B cell (primary cell): ENCODE results near the gene CABLES2. TPM values are rescaled to one million over a fixed set of nuclear protein-coding genes. Genes with fewer than 3 reads are reported as not detected.

Experiments used
- ATAC-seq: fragments of 200-7000 bp; cut with Tn5 transposase; one replicate; pipeline ENCODE4 v1.10.0; 2021; ENCODE audit warnings: low read depth, mild to moderate bottlenecking, moderate number of reproducible peaks, moderate library complexity
- CTCF ChIA-PET: fragments of 350-600 bp; sonication (Branson Sonifier 250); formaldehyde crosslinking; loops from one replicate; lab custom pipeline; 2021; ENCODE audit warnings: antibody characterized with exemption, inconsistent platforms; lab: Charles Lee
- POLR2A ChIA-PET: fragments of 350-600 bp; sonication (Branson Sonifier 250); formaldehyde crosslinking; loops from one replicate; lab custom pipeline; 2021; ENCODE audit warnings: antibody characterized with exemption; lab: Charles Lee
- DNase-seq: peaks from one replicate; pipeline ENCODE4 v3.0.0; 2013
- H2AFZ ChIP-seq: 2 replicates; pipeline ENCODE4 v1.6.1; 2012; ENCODE audit warnings: mild to moderate bottlenecking, low read depth, low read length; ENCODE audit not compliant: insufficient read depth, poor library complexity, severe bottlenecking
- H3K27ac ChIP-seq, 2 donors: 1 replicate in 1 of 2; 2 replicates in 1 of 2; pipeline ENCODE4 v1.5.1; 2012 to 2013; ENCODE audit warnings: low read length in 2 of 2, mild to moderate bottlenecking in 2 of 2, moderate library complexity in 1 of 2
- H3K27me3 ChIP-seq, 4 experiments: fragments of 200-600 bp in 1 of 4; sonication (generic) in 1 of 4; replicated peaks in 1 of 4; 1 replicate in 2 of 4; 2 replicates in 2 of 4; pipeline versions ENCODE4 v1.6.1 to v1.7.0; 2013 to 2016; ENCODE audit warnings: low read length in 3 of 4, mild to moderate bottlenecking in 2 of 4, mixed read lengths in 1 of 4, moderate library complexity in 1 of 4; ENCODE audit not compliant: insufficient read depth in 4 of 4, control insufficient read depth in 3 of 4; ENCODE audit errors: control extremely low read depth in 1 of 4
- H3K36me3 ChIP-seq, 2 experiments: replicated peaks in 1 of 2; 1 replicate in 1 of 2; 2 replicates in 1 of 2; pipeline versions ENCODE4 v1.6.1 to v1.7.1; 2013; ENCODE audit warnings: low read length in 1 of 2; ENCODE audit not compliant: insufficient read depth in 2 of 2, control insufficient read depth in 1 of 2; ENCODE audit errors: control extremely low read depth in 1 of 2, extremely low read depth in 1 of 2
- H3K4me1 ChIP-seq, 2 donors: fragments of 200-600 bp in 1 of 2; sonication (generic) in 1 of 2; 1 replicate in 1 of 2; 2 replicates in 1 of 2; pipeline versions ENCODE4 v1.5.1 to v1.6.1; 2013 to 2017; ENCODE audit warnings: low read length in 2 of 2; ENCODE audit not compliant: control insufficient read depth in 2 of 2, insufficient read depth in 2 of 2
- H3K4me2 ChIP-seq: replicated peaks from 2 replicates; pipeline ENCODE3; 2012; ENCODE audit warnings: mild to moderate bottlenecking, low read depth, low read length; ENCODE audit not compliant: poor library complexity, severe bottlenecking
- H3K4me3 ChIP-seq, 5 experiments: fragments of 200-600 bp in 1 of 5; sonication (generic) in 1 of 5; 1 replicate in 3 of 5; 2 replicates in 2 of 5; pipeline versions ENCODE4 v1.5.1 to v1.7.0; 2011 to 2016; ENCODE audit warnings: low read length in 4 of 5, mild to moderate bottlenecking in 4 of 5, low read depth in 2 of 5, control low read depth in 1 of 5, moderate library complexity in 1 of 5; ENCODE audit not compliant: insufficient read depth in 1 of 5; ENCODE audit errors: control extremely low read depth in 1 of 5, extremely low read depth in 1 of 5
- H3K79me2 ChIP-seq: fragments of 200-600 bp; sonication (generic); one replicate; pipeline ENCODE4 v1.6.0; 2016; ENCODE audit warnings: low read length; ENCODE audit not compliant: control insufficient read depth, insufficient read depth
- H3K9ac ChIP-seq: fragments of 200-600 bp; sonication (generic); 2 replicates; pipeline ENCODE4 v1.6.1; 2017; ENCODE audit warnings: mild to moderate bottlenecking, low read length, moderate library complexity
- H3K9me3 ChIP-seq, 3 donors: one replicate each; pipeline versions ENCODE4 v1.6.1 to v1.7.1; 2013; ENCODE audit warnings: low read length in 2 of 3; ENCODE audit not compliant: control insufficient read depth in 2 of 3, insufficient read depth in 1 of 3; ENCODE audit errors: control extremely low read depth in 1 of 3
- H4K20me1 ChIP-seq: 2 replicates; pipeline ENCODE4 v1.6.0; 2012; ENCODE audit warnings: mild to moderate bottlenecking, low read length; ENCODE audit not compliant: insufficient read depth, control insufficient read depth, poor library complexity, severe bottlenecking
- H3K27ac Mint-ChIP-seq: one replicate; pipeline ENCODE4 v1.8.0; 2021; ENCODE audit warnings: mixed read lengths
- H3K27me3 Mint-ChIP-seq: one replicate; pipeline ENCODE4 v1.8.0; 2021; ENCODE audit warnings: mixed read lengths
- H3K4me1 Mint-ChIP-seq: one replicate; pipeline ENCODE4 v1.8.0; 2021; ENCODE audit warnings: mixed read lengths
- H3K4me3 Mint-ChIP-seq: one replicate; pipeline ENCODE4 v1.8.0; 2021; ENCODE audit warnings: mixed read lengths
- H3K9me3 Mint-ChIP-seq: one replicate; pipeline ENCODE4 v1.8.0; 2022; ENCODE audit warnings: mixed read lengths; ENCODE audit not compliant: insufficient read depth
- CTCF ChIP-seq: fragments of 200-600 bp; IDR thresholded peaks from one replicate; pipeline ENCODE4 v1.8.0; 2022; ENCODE audit warnings: antibody characterized with exemption, mild to moderate bottlenecking
- EZH2 ChIP-seq: IDR thresholded peaks from 2 replicates; pipeline ENCODE4 v1.6.1; 2012; ENCODE audit warnings: borderline replicate concordance, low read depth, mild to moderate bottlenecking, moderate library complexity, low read length; ENCODE audit not compliant: insufficient read depth, poor library complexity, severe bottlenecking
- WGBS: methylation state at CpG from one replicate; pipeline ENCODE4 v1.1.5; 2013; ENCODE audit warnings: missing lambda C conversion rate; ENCODE audit not compliant: insufficient coverage; 5-methylcytosine and 5-hydroxymethylcytosine counted together
- intact Hi-C: fragments of 100-400 bp; cut with micrococcal nuclease; formaldehyde crosslinking; loops from one replicate; pipeline ENCODE4 v1.10.0; 2022
- polyA plus RNA-seq: library from polyadenylated mRNA; depleted of rRNA; stranded (reverse); fragments of >200 nt; gene quantifications from 2 replicates; pipeline ENCODE4 v1.2.3, GENCODE V29; 2012
- total RNA-seq, 2 donors: library from RNA; stranded (reverse); fragments of 120-200 nt in 1 of 2; gene quantifications; 1 replicate in 1 of 2; 2 replicates in 1 of 2; pipeline versions ENCODE4 v1.2.3 to v1.2.4, GENCODE V29; 2013 to 2022

CABLES2 gene
- total and polyA plus RNA-seq, 2 donors (not counting 1 experiment from before 2014, with no cell fraction given): 4.8 to 8.2 TPM

DNA sequence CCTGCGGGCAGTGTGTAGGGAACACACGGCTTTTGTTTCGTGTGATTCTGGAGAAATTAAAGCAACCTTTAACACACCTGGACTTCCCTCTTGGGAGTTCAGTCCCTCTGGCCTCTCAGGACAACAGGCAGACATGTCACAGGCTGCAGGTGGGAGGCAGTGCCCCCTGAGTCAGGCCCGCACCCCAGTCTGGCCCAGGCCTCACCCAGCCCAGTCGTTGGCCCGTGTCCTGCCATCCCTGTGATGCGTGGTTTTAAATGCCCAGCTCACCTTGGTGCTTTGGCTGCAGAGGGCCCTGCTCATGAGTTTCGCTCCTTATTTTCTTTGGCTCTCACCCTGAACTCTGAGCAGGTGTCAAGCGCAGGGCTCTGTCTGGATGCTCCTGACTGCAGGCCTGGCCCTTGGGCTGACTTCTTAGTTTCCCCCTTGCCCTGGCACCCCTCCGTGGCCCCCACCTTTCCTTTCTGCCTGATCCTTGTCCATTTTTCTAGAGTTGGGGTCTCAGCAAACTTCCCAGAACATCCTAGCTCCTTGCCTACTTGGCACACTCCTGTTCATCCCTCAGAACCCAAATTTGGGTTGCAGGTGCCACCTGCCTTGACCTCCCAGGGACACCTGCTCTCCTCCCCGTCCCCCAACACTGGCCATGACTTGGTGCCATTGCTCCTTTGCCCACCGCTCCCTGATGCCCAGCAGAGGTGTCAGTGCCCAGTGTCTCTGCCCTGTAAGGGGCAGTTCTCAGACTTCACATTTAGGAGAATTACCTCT, 2.2 kb upstream of the CABLES2 start:
- peaks cover 26% of the 10 kb centered on the region for H3K4me1 Mint-ChIP-seq
- peak overlapping the region; percentile 39 for H3K4me3 Mint-ChIP-seq
- CTCF ChIA-PET: interaction anchor here (0.9 to 2.2 kb wide), 6 partner anchors 9 to 383 kb away, joined by 3 to 11 read pairs (median 6); partner anchors contain the start of gene RPS21
- POLR2A ChIA-PET: interaction anchor here (2.8 kb wide), 1 partner anchor 22 kb away, joined by 7 read pairs; the partner anchor contains the start of gene RPS21
- Histone ChIP-seq H3K27me3 (no peaks in the 10 kb centered on the region), H3K79me2 (peaks cover 23% of the 10 kb centered on the region), H4K20me1 (peaks cover 9% of the 10 kb centered on the region), H3K9ac (no peak overlapping the region), H3K27ac (no peak overlapping the region), H3K9me3 (no peaks in the 10 kb centered on the region), H3K4me3 (peak overlapping the region in 1 of 5 experiments; percentile 11), H3K4me2 (peak overlapping the region; percentile 60), H3K36me3 (no peaks in the 10 kb centered on the region), H2AFZ (peak overlapping the region; percentile 66), H3K4me1 (peaks cover 30 to 41% of the 10 kb centered on the region in 2 donors)
- intact Hi-C loops: loop anchor here (5.0 kb wide), 1 partner anchor 528 kb away; the partner anchor contains the start of gene GID8
- TF ChIP-seq CTCF (no peak), EZH2 (no peak)
- peak overlapping the region; percentile 41 for H3K27ac Mint-ChIP-seq
- WGBS: 91% methylated on average over 11 of the region's 12 CpGs
- no peak for DNase-seq
- no peaks in the 10 kb centered on the region for H3K9me3 Mint-ChIP-seq
- H3K27me3 Mint-ChIP-seq: no peaks in the 10 kb centered on the region
- ATAC-seq: no peak

GRCh38 chr20:62408640-62409039, 1.6 kb upstream of the CABLES2 start:
- H3K4me3 Mint-ChIP-seq: peak overlapping the region; percentile 34

More at GRCh38 chr20:62408640-62409039, 1.6 kb upstream of the CABLES2 start:
- no peak overlapping the region for H3K27ac Mint-ChIP-seq
- H2AFZ ChIP-seq: no peak overlapping the region
- no peak for ATAC-seq
- DNase-seq: no peak
- H3K4me1 ChIP-seq: peaks cover 30 to 41% of the 10 kb centered on the region in 2 donors
- POLR2A ChIA-PET: interaction anchor here (2.8 kb wide), 1 partner anchor 22 kb away, joined by 7 read pairs; the partner anchor contains the start of gene RPS21
- CTCF ChIA-PET: interaction anchor here (1.5 to 1.6 kb wide), 2 partner anchors 26 to 107 kb away, joined by 5 to 8 read pairs; no protein-coding TSS in a partner anchor
- no peak overlapping the region for H3K4me3 ChIP-seq
- H3K9me3 Mint-ChIP-seq: no peaks in the 10 kb centered on the region
- H3K9ac ChIP-seq: no peak overlapping the region
- H3K27me3 Mint-ChIP-seq: no peaks in the 10 kb centered on the region
- H3K36me3 ChIP-seq: no peaks in the 10 kb centered on the region
- H3K27me3 ChIP-seq: no peaks in the 10 kb centered on the region
- no peaks in the 10 kb centered on the region for H3K9me3 ChIP-seq
- WGBS: 96% methylated on average over 12 of the region's 12 CpGs
- peaks cover 23% of the 10 kb centered on the region for H3K79me2 ChIP-seq
- peaks cover 28% of the 10 kb centered on the region for H3K4me1 Mint-ChIP-seq
- intact Hi-C loops: loop anchor here (5.0 kb wide), 1 partner anchor 529 kb away; the partner anchor contains the start of gene GID8
- H3K27ac ChIP-seq: no peak overlapping the region
- TF ChIP-seq CTCF (no peak), EZH2 (no peak)
- H4K20me1 ChIP-seq: peaks cover 9% of the 10 kb centered on the region
- H3K4me2 ChIP-seq: no peak overlapping the region
